Mesothelial cell of epicardium (in vitro differentiated cells): Measurements from ENCODE around the gene SLC6A6. TPM values are rescaled to one million over a fixed set of nuclear protein-coding genes. Genes with fewer than 3 reads are reported as not detected.

Source experiments
- DNase-seq, 2 experiments: peaks; one replicate each; pipeline ENCODE4 v3.0.0; 2021; ENCODE audit warnings: low spot score in 2 of 2; ENCODE audit not compliant: unreplicated experiment in 2 of 2
- H3K27ac Mint-ChIP-seq: 2 replicates; pipeline ENCODE4 v1.8.0; 2021; ENCODE audit warnings: mixed read lengths
- H3K27me3 Mint-ChIP-seq: 2 replicates; pipeline ENCODE4 v1.8.0; 2021; ENCODE audit warnings: low read depth, mixed read lengths
- H3K36me3 Mint-ChIP-seq: 2 replicates; pipeline ENCODE4 v1.8.0; 2021; ENCODE audit warnings: mixed read lengths
- H3K4me1 Mint-ChIP-seq: 2 replicates; pipeline ENCODE4 v1.8.0; 2021; ENCODE audit warnings: mixed read lengths
- H3K4me3 Mint-ChIP-seq: 2 replicates; pipeline ENCODE4 v1.8.0; 2021; ENCODE audit warnings: mild to moderate bottlenecking, moderate library complexity, mixed read lengths
- H3K9me3 Mint-ChIP-seq: 2 replicates; pipeline ENCODE4 v1.8.0; 2021; ENCODE audit warnings: mixed read lengths
- total RNA-seq: library from RNA; stranded (reverse); gene quantifications from 3 replicates; pipeline ENCODE4 v1.2.1, GENCODE V29; 2021
- TF ChIP-seq, protein P1 (sequence below): fragments of 200-600 bp; sonication (generic); IDR thresholded peaks from one replicate; pipeline ENCODE4 v1.5.0; 2021; ENCODE audit warnings: antibody characterized with exemption; ENCODE audit not compliant: unreplicated experiment

The SLC6A6 gene
- total RNA-seq, 1 donor from 2014 or later, result 21.2 TPM

DNA sequence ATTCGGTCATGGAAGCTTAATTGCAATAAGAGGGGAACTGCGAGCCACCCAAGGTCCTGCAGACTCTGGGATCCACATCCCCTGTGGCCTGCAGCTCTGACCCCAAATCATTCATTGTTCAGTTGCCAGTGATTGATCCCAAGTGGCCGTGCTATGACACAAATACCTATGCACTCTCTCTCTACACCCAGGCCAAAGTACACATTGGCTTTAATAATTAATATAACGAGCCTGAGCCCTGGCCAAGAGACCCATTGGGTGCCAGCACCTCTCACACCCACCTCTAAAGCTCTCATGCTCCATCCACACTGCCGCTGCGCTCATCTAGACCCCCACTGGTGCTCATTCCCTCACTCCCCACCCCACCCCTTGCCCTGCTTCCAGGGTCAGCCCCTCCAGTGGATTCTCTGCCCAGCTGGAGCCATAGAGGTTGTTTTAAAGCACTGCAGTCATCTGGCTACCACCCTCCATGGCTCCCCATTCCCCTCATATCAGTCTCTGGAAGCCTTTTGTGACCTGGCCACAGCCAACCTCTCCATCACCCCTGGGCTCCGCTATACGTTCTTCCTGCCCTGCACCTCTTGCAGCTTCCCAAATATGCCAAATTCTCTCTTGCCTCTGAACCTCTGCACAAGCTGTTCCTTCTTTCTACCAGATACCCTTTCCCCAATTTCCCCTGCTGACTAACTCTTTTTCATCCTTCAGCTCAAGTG is 37.7 kb upstream of the SLC6A6 start:
- Mint-ChIP-seq H3K4me3 (no peak overlapping the region), H3K27me3 (peaks cover 8% of the 10 kb centered on the region), H3K4me1 (peaks cover 4% of the 10 kb centered on the region), H3K9me3 (no peaks in the 10 kb centered on the region), H3K36me3 (no peaks in the 10 kb centered on the region), H3K27ac (no peak overlapping the region)
- TF ChIP-seq, protein P1, sequence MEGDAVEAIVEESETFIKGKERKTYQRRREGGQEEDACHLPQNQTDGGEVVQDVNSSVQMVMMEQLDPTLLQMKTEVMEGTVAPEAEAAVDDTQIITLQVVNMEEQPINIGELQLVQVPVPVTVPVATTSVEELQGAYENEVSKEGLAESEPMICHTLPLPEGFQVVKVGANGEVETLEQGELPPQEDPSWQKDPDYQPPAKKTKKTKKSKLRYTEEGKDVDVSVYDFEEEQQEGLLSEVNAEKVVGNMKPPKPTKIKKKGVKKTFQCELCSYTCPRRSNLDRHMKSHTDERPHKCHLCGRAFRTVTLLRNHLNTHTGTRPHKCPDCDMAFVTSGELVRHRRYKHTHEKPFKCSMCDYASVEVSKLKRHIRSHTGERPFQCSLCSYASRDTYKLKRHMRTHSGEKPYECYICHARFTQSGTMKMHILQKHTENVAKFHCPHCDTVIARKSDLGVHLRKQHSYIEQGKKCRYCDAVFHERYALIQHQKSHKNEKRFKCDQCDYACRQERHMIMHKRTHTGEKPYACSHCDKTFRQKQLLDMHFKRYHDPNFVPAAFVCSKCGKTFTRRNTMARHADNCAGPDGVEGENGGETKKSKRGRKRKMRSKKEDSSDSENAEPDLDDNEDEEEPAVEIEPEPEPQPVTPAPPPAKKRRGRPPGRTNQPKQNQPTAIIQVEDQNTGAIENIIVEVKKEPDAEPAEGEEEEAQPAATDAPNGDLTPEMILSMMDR, result no peak
- DNase-seq, result no peak

DNA sequence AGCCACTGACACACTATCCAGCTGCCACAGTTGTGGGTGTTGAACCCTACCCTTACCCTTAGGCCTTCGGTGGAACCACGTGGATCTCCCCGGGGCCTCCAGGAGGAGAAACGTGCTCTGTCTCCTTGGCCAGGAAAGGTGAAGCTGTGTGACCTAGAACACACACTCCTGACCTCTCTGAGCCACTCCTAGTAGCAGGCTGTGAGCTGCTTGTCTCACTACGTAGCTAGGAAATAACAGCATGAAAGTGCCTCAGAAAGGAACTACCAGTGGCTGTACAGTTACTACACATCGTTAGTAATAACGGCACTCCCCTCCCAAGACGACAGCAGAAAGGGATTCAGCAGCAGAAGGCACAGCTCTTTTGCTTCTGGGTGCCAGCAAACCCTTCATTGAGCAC is 36.2 kb upstream of the SLC6A6 start:
- no peak overlapping the region for H3K27ac Mint-ChIP-seq
- peaks cover 8% of the 10 kb centered on the region for H3K27me3 Mint-ChIP-seq
- H3K4me3 Mint-ChIP-seq, result no peak overlapping the region
- DNase-seq, result no peak
- no peaks in the 10 kb centered on the region for H3K36me3 Mint-ChIP-seq
- H3K4me1 Mint-ChIP-seq, result peaks cover 4% of the 10 kb centered on the region
- no peaks in the 10 kb centered on the region for H3K9me3 Mint-ChIP-seq
- TF ChIP-seq, protein P1, result no peak

DNA sequence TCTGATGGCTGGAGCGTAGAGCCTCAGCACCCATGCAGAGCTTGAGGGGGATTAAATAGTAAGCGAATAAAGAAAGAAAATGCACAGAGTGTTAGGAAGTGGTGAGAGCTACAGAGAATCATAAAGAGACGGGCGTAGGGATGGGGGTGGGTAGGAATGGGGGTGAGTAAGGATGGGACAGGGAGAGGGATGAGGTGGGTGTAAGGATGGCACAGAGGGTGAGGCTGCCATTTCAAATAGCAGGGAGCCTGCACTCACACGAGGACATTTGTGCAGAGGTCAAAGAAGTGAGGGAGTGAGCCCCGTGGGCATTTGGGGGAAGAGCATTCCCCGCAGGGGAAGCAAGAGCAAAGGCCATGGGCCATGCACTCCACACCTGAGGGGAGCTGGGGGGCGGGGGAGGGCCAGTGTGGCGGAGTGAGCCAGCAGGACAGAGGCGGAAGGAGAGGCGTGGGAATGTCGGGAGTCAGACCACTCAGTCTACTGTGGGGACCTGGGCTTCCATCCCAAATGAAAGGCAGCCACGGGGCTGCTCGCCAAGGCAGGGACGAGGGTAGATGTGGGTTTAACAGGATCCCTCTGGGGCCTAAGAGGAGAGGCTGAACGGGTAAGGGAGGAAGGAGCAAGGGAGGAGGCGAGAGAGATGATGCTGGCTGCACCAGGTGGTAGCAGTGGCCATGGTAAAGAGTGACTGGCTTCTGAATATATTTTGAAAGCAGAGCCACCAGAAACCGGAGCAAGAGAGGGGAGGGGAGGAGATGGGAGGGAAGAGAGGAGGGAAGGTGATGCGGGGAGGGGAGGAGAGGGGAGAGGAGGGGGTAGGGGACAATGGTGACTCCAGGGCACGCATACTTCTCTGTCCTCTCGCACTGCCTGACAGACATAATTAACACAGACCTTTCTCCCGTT is 35.2 kb upstream of the SLC6A6 start:
- Mint-ChIP-seq H3K9me3 (no peaks in the 10 kb centered on the region), H3K27ac (no peak overlapping the region), H3K36me3 (no peaks in the 10 kb centered on the region), H3K27me3 (peaks cover 8% of the 10 kb centered on the region), H3K4me3 (no peak overlapping the region), H3K4me1 (peaks cover 11% of the 10 kb centered on the region)
- no peak for DNase-seq
- TF ChIP-seq, protein P1, result no peak

- no peak overlapping the region for H3K27ac Mint-ChIP-seq
Observed at GRCh38 chr3:14368146-14368545, 34.3 kb upstream of the SLC6A6 start.

GRCh38 chr3:14368885-14369284 is 33.5 kb upstream of the SLC6A6 start:
- no peak for DNase-seq
- Mint-ChIP-seq H3K36me3 (no peaks in the 10 kb centered on the region), H3K9me3 (no peaks in the 10 kb centered on the region), H3K27me3 (peaks cover 7% of the 10 kb centered on the region), H3K4me3 (no peak overlapping the region), H3K27ac (no peak overlapping the region), H3K4me1 (peaks cover 25% of the 10 kb centered on the region)
- TF ChIP-seq, protein P1, result no peak

More at GRCh38 chr3:14368146-14368545, 34.3 kb upstream of the SLC6A6 start:
- Mint-ChIP-seq H3K27me3 (peaks cover 7% of the 10 kb centered on the region), H3K36me3 (no peaks in the 10 kb centered on the region), H3K4me1 (peaks cover 18% of the 10 kb centered on the region), H3K9me3 (no peaks in the 10 kb centered on the region), H3K4me3 (no peak overlapping the region)
- TF ChIP-seq, protein P1, result no peak
- no peak for DNase-seq
